HEK293 (cell line): ENCODE results near the gene SLC35F6.

Source experiments
- CTCF ChIA-PET: fragments of 350-600 bp; formaldehyde crosslinking; extraction: SDS; loops from one replicate; lab custom pipeline; 2021; ENCODE audit warnings: antibody characterized with exemption; lab: Yijun Ruan, JAX
- POLR2A ChIA-PET: fragments of 300-600 bp; formaldehyde crosslinking; extraction: SDS; loops from one replicate; lab custom pipeline; 2020; ENCODE audit warnings: antibody characterized with exemption, inconsistent platforms; lab: Yijun Ruan, JAX
- H3K27ac ChIP-seq: fragments of 200-500 bp; sonication (Bioruptor generic); 2 replicates; pipeline ENCODE4 v1.5.1; 2014; ENCODE audit warnings: low read depth, low read length, control low read depth, inconsistent platforms; ENCODE audit errors: extremely low read depth
- H3K36me3 ChIP-seq, 2 experiments: fragments of 200-500 bp in 1 of 2; sonication (Bioruptor generic) in 1 of 2; 1 replicate in 1 of 2; 2 replicates in 1 of 2; pipeline ENCODE4 v1.5.1; 2014 to 2017; ENCODE audit warnings: inconsistent platforms in 2 of 2, low read length in 2 of 2; ENCODE audit not compliant: control insufficient read depth in 2 of 2, insufficient read depth in 1 of 2
- H3K4me1 ChIP-seq: fragments of 200-500 bp; sonication (Bioruptor generic); 2 replicates; pipeline ENCODE4 v1.5.1; 2014; ENCODE audit warnings: mild to moderate bottlenecking, low read length, inconsistent platforms; ENCODE audit not compliant: control insufficient read depth, insufficient read depth
- H3K4me3 ChIP-seq: 2 replicates; pipeline ENCODE4 v1.5.1; 2011; ENCODE audit warnings: low read depth, mild to moderate bottlenecking, control low read depth, low read length, moderate library complexity
- H3K9me3 ChIP-seq: fragments of 200-500 bp; sonication (Bioruptor generic); 2 replicates; pipeline ENCODE4 v1.5.1; 2014; ENCODE audit warnings: low read depth, low read length, inconsistent platforms; ENCODE audit not compliant: control insufficient read depth, insufficient read depth
- CTCF ChIP-seq: fragments of 450-650 bp; formaldehyde crosslinking; IDR thresholded peaks from 2 replicates; pipeline ENCODE4 v1.5.1; 2016; ENCODE audit warnings: missing biosample characterization, missing genetic modification characterization
- ELK4 ChIP-seq: IDR thresholded peaks from 2 replicates; pipeline ENCODE4 v1.6.1; 2011; ENCODE audit warnings: mild to moderate bottlenecking, low read depth, low read length, borderline replicate concordance
- PRDM2 ChIP-seq: fragments of 450-650 bp; formaldehyde crosslinking; IDR thresholded peaks from 2 replicates; pipeline ENCODE4 v1.5.1; 2016; ENCODE audit warnings: missing biosample characterization, missing genetic modification characterization, borderline replicate concordance
- ZFHX2 ChIP-seq: fragments of 450-650 bp; formaldehyde crosslinking; conservative IDR thresholded peaks from 2 replicates; pipeline ENCODE4 v1.5.1; 2016; ENCODE audit warnings: missing biosample characterization, missing genetic modification characterization
- ZNF175 ChIP-seq: fragments of 450-650 bp; formaldehyde crosslinking; IDR thresholded peaks from 2 replicates; pipeline ENCODE4 v1.5.1; 2016; ENCODE audit warnings: missing biosample characterization, missing genetic modification characterization
- ZNF280C ChIP-seq: fragments of 450-650 bp; formaldehyde crosslinking; IDR thresholded peaks from 2 replicates; pipeline ENCODE4 v1.5.1; 2016; ENCODE audit warnings: missing biosample characterization, missing genetic modification characterization
- ZNF302 ChIP-seq: fragments of 450-650 bp; formaldehyde crosslinking; IDR thresholded peaks from 2 replicates; pipeline ENCODE4 v1.5.1; 2016; ENCODE audit warnings: missing biosample characterization, missing genetic modification characterization, low read depth
- ZNF354C ChIP-seq: fragments of 450-650 bp; formaldehyde crosslinking; IDR thresholded peaks from 2 replicates; pipeline ENCODE4 v1.5.1; 2016; ENCODE audit warnings: missing biosample characterization, missing genetic modification characterization, low read depth, borderline replicate concordance
- ZNF362 ChIP-seq: fragments of 450-650 bp; formaldehyde crosslinking; IDR thresholded peaks from 2 replicates; pipeline ENCODE4 v1.5.1; 2016; ENCODE audit warnings: missing biosample characterization, missing genetic modification characterization
- ZNF398 ChIP-seq: fragments of 450-650 bp; formaldehyde crosslinking; IDR thresholded peaks from 2 replicates; pipeline ENCODE4 v1.5.1; 2017; ENCODE audit warnings: missing biosample characterization, missing genetic modification characterization
- ZNF48 ChIP-seq: fragments of 450-650 bp; formaldehyde crosslinking; IDR thresholded peaks from 2 replicates; pipeline ENCODE4 v1.5.1; 2016; ENCODE audit warnings: missing biosample characterization, missing genetic modification characterization
- ZNF521 ChIP-seq: fragments of 450-650 bp; formaldehyde crosslinking; IDR thresholded peaks from 2 replicates; pipeline ENCODE4 v1.5.1; 2017; ENCODE audit warnings: missing biosample characterization, mild to moderate bottlenecking, missing genetic modification characterization
- ZNF529 ChIP-seq: fragments of 450-650 bp; formaldehyde crosslinking; IDR thresholded peaks from 2 replicates; pipeline ENCODE4 v1.5.1; 2017; ENCODE audit warnings: missing genetic modification characterization, missing biosample characterization; ENCODE audit not compliant: insufficient replicate concordance
- ZNF558 ChIP-seq: fragments of 450-650 bp; formaldehyde crosslinking; IDR thresholded peaks from 2 replicates; pipeline ENCODE4 v1.5.1; 2016; ENCODE audit warnings: missing biosample characterization, missing genetic modification characterization
- ZNF610 ChIP-seq: fragments of 450-650 bp; formaldehyde crosslinking; IDR thresholded peaks from 2 replicates; pipeline ENCODE4 v1.5.1; 2016; ENCODE audit warnings: missing biosample characterization, missing genetic modification characterization, borderline replicate concordance
- ZNF626 ChIP-seq: fragments of 450-650 bp; sonication (Bioruptor Pico); formaldehyde crosslinking; IDR thresholded peaks from 2 replicates; pipeline ENCODE4 v1.5.1; 2018; ENCODE audit warnings: missing biosample characterization, missing genetic modification characterization, inconsistent platforms
- ZNF658 ChIP-seq: fragments of 450-650 bp; formaldehyde crosslinking; IDR thresholded peaks from 2 replicates; pipeline ENCODE4; 2016; ENCODE audit warnings: missing biosample characterization, missing genetic modification characterization
- ZNF701 ChIP-seq: fragments of 450-650 bp; formaldehyde crosslinking; IDR thresholded peaks from 2 replicates; pipeline ENCODE4 v1.5.1; 2016; ENCODE audit warnings: missing biosample characterization, missing genetic modification characterization

SLC35F6 gene

GRCh38 chr2:26811261-26811660 is 47.2 kb downstream of the SLC35F6 start:
- ChIA-PET POLR2A (no interaction called here), CTCF (no interaction called here)
- Histone ChIP-seq H3K36me3 (no peaks in the 10 kb centered on the region), H3K9me3 (no peaks in the 10 kb centered on the region), H3K27ac (no peak overlapping the region), H3K4me1 (no peaks in the 10 kb centered on the region), H3K4me3 (no peak overlapping the region)
- no peak for TF ChIP-seq ZNF701 (tag by site-specific recombination)
- TF ChIP-seq ZNF302 (tag by site-specific recombination), result no peak
- TF ChIP-seq ELK4, result no peak

- no peak overlapping the region for H3K27ac ChIP-seq
- no peaks in the 10 kb centered on the region for H3K4me1 ChIP-seq
- H3K4me3 ChIP-seq, result no peak overlapping the region
- no peaks in the 10 kb centered on the region for H3K36me3 ChIP-seq
- ChIA-PET POLR2A (no interaction called here), CTCF (no interaction called here)
- no peaks in the 10 kb centered on the region for H3K9me3 ChIP-seq
- TF ChIP-seq ZFHX2 (tag by site-specific recombination), result no peak
- TF ChIP-seq CTCF (tag by site-specific recombination), result no peak
- TF ChIP-seq ZNF398 (tag by site-specific recombination), result no peak
- TF ChIP-seq ZNF626, result no peak
- no peak for TF ChIP-seq ZNF658 (tag by site-specific recombination)
- TF ChIP-seq ZNF48 (tag by site-specific recombination), result no peak
- TF ChIP-seq ZNF175 (tag by site-specific recombination), result no peak
- no peak for TF ChIP-seq ZNF362 (tag by site-specific recombination)
- TF ChIP-seq ZNF529 (tag by site-specific recombination), result no peak
- no peak for TF ChIP-seq ZNF302 (tag by site-specific recombination)
- no peak for TF ChIP-seq ZNF610 (tag by site-specific recombination)
- TF ChIP-seq ZNF280C (tag by site-specific recombination), result no peak
- no peak for TF ChIP-seq ZNF521 (tag by site-specific recombination)
- no peak for TF ChIP-seq ZNF558 (tag by site-specific recombination)
- no peak for TF ChIP-seq ZNF354C (tag by site-specific recombination)
- TF ChIP-seq PRDM2, result no peak
Observed at GRCh38 chr2:26811791-26812694, 48.0 kb downstream of the SLC35F6 start.
